Gastroesophageal sphincter (tissue), 3 donors: ENCODE data around the gene BAZ1A.

Source experiments
- CTCF ChIP-seq, 4 experiments: fragments of 200-600 bp in 2 of 4; fragments of 450-650 bp in 2 of 4; sonication (generic) in 1 of 4; IDR thresholded peaks; one replicate each; pipeline ENCODE4 v1.5.1; 2017 to 2019; ENCODE audit warnings: antibody characterized with exemption in 4 of 4, mild to moderate bottlenecking in 2 of 4, moderate library complexity in 2 of 4
- POLR2AphosphoS5 ChIP-seq: sonication (generic); formaldehyde crosslinking; IDR thresholded peaks from one replicate; pipeline ENCODE4 v1.6.1; 2017; ENCODE audit warnings: antibody characterized with exemption

GRCh38 chr14:34766060-34766459 lies 109.1 kb downstream of the BAZ1A start:
- TF ChIP-seq CTCF (IDR thresholded peaks at IDR 0.05) (no peak), POLR2AphosphoS5 (no peak)
